ENCODE measurements around the gene KCNG1.

- TF ChIP-seq, protein P1, sequence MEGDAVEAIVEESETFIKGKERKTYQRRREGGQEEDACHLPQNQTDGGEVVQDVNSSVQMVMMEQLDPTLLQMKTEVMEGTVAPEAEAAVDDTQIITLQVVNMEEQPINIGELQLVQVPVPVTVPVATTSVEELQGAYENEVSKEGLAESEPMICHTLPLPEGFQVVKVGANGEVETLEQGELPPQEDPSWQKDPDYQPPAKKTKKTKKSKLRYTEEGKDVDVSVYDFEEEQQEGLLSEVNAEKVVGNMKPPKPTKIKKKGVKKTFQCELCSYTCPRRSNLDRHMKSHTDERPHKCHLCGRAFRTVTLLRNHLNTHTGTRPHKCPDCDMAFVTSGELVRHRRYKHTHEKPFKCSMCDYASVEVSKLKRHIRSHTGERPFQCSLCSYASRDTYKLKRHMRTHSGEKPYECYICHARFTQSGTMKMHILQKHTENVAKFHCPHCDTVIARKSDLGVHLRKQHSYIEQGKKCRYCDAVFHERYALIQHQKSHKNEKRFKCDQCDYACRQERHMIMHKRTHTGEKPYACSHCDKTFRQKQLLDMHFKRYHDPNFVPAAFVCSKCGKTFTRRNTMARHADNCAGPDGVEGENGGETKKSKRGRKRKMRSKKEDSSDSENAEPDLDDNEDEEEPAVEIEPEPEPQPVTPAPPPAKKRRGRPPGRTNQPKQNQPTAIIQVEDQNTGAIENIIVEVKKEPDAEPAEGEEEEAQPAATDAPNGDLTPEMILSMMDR (conservative IDR thresholded peaks at IDR 0.05; ENCODE audit: low read length): no peak
- TF ChIP-seq EZH2phosphoT487 (IDR thresholded peaks at IDR 0.05; ENCODE audit: borderline replicate concordance): no peak
These were observed 11.4 kb downstream of the KCNG1 start for GRCh38 chr20:51011479-51011878.
